Measurements from ENCODE around the gene TJP3.

- TF ChIP-seq CTCF (IDR thresholded peaks at IDR 0.05; ENCODE audit: insufficient read depth, low read length, poor library complexity, severe bottlenecking), result no peak
- no peak for TF ChIP-seq EZH2phosphoT487 (conservative IDR thresholded peaks at IDR 0.05; ENCODE audit: low read length)
Observed at GRCh38 chr19:3793799-3794198, 85.6 kb downstream of the TJP3 start.
